NCI-H510A (cell line): ENCODE measurements around the gene MBD5.

Experiments
- DNase-seq: peaks from one replicate; lab custom pipeline; 2025; lab: John Stamatoyannopoulos, UW

The MBD5 gene

DNA sequence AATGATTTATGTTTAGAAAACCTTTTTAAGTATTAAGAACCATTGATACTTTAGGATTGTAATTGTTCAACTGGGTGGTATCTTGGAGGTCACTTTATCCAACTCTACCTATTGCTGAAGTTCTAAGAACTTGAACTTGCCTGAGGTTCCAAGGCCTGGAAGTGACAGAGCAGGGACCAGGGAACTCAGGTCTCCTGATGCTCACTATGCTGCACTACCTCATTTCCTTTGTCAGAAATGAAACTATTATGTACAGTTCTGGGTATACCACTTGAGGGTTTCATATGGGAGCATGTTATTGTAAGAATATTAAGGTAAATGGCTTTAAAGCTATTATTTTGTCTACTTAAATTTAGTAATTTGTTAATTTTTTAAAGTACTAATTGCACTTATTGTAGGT lies 3.0 kb downstream of the MBD5 start:
- no peak for DNase-seq

GRCh38 chr2:148026573-148026972 lies 5.7 kb downstream of the MBD5 start:
- no peak for DNase-seq

GRCh38 chr2:148027822-148028221 lies 6.9 kb downstream of the MBD5 start:
- DNase-seq = no peak

DNA sequence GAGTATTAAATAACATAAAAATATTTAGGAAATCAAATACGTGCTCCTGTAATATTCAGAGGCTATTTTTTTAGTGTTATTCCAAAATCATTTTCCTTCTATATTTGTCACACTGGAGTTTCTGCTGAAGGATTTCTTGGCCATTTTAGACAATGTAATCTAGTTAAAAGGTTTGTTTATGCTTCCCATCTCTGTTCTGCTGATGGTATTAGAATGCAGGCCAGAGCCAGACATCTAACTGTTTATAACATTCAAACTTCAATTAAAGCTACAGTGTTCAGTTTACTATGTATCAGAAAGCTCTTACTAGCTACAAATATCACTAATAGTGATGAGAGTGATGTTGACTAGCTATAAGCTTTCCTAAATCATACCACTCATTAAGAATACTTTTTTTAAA lies 7.9 kb downstream of the MBD5 start:
- DNase-seq = no peak

DNA sequence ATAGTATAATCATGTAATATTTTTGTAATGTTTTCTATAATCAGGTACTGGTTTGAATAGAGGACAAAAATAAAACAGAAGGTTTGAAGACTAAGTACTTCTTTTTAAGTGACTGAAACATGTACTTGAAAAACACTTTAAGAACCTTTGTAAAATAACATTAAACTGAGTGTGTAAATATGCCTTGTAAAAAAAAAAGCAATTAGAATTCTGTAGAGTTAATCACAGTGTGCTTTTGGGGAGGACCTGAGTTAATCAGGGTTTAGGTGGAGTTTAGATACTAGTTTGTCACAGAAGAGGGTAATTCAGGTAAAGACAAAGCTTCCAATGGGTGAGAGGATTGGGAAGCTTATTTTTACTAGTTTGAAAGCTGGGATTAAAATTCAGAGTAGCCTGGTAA lies 10.3 kb downstream of the MBD5 start:
- DNase-seq = no peak

- DNase-seq = no peak
These were observed 11.3 kb downstream of the MBD5 start for GRCh38 chr2:148032215-148032614.

GRCh38 chr2:148039783-148040182 lies 18.9 kb downstream of the MBD5 start:
- no peak for DNase-seq

- DNase-seq = no peak
These were observed 21.3 kb downstream of the MBD5 start for GRCh38 chr2:148042219-148042618.

GRCh38 chr2:148044322-148044721 lies 23.4 kb downstream of the MBD5 start:
- no peak for DNase-seq

DNA sequence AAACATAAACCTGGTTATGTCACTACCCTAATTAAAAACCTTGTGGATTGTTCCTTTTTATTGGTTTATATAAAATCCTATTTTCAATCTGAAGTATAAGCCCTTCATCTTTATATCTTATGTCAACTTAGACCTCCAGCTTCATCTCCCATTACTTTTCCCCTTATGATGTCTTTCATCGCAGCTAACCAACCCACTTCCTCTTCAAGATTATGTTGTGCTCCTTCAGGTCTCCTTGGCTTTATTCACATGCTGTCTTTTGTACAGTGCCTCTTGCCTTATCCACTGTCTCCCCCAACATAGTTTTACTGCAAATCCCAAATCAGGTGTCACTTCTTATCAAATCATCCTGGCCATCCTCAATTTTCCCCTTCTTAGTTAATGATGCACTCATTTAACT lies 25.9 kb downstream of the MBD5 start:
- DNase-seq = no peak

GRCh38 chr2:148048475-148049221 lies 27.8 kb downstream of the MBD5 start:
- DNase-seq = no peak

DNA sequence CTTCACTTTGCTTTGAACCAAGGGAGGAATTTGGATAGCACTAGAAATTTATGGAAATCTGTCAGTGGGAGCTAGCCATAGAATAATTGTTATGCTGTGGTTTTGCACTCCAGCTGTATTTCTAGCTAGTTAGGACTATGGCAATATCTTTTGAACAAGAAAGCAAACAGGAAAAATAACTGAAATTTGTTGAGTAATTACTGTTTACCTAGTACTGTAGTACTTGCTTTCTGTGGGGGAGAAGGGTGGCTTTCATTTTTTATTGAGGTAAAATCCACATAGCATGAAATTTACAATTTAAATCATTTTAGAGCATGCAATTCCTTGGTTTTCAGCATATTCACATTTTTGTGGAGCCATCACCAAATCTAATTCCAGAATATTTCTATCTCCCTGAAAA lies 28.4 kb downstream of the MBD5 start:
- DNase-seq = no peak

DNA sequence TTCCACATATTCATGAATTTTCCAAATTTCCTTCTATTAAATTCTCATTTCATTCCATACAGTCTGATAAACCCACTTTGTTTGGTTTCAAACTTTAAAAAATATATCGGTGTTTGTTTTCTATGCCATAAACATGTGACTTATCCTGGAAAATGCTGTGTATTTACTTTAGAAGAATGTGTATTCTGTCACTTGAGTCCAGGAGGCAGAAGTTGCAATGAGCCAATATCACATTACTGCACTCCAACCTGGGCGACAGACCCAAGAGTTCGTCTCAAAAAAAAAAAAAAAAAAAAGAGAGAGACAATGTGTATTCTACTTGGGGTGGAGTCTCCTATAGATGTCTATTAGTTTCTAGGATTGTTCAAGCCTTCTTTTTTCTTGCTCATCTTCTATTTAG lies 31.8 kb downstream of the MBD5 start:
- no peak for DNase-seq

GRCh38 chr2:148058641-148059040 lies 37.8 kb downstream of the MBD5 start:
- DNase-seq = no peak

- DNase-seq = no peak
These were observed 42.7 kb downstream of the MBD5 start for GRCh38 chr2:148063633-148064032.

- DNase-seq = no peak
These were observed 45.0 kb downstream of the MBD5 start for GRCh38 chr2:148065936-148066335.

- no peak for DNase-seq
These were observed 46.9 kb downstream of the MBD5 start for GRCh38 chr2:148067801-148068200.

DNA sequence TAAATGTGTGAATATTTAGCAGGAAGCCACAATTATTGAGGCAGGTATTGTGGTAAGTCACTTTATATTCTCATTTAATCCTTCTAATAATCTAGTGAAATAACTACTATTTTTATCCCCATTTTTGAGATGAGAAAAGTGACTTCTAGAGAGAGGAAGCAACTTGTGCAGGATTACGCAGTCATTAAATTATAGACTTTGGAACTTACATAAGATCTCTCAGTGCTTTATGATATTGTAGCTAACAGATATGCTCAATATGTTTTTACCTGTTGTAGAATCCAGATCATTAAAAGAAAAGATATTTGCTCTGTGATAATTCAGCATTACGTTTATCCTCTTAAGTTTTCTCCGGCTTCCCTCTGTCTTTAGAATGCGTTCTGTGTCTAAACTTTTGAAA lies 50.5 kb downstream of the MBD5 start:
- no peak for DNase-seq

GRCh38 chr2:148096012-148096411 lies 75.1 kb downstream of the MBD5 start:
- DNase-seq = no peak

DNA sequence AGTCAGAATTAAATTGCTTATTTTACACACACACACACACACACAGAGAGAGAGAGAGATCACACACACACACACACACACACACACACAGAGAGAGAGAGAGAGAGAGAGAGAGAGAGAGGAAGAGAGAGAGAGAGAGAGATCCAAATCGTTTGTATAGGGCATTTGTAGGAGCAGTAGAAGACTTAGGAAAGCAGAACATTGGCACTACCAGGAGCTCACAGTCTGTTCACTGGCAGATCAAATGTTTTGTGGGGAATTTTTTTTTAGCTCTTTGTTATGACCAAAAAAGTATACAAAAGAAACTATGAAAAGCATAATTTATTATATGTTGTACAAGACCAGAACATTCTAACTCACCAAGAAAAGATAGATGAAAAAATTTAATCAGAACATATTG lies 81.8 kb downstream of the MBD5 start:
- DNase-seq = no peak

GRCh38 chr2:148103946-148104345 lies 83.1 kb downstream of the MBD5 start:
- DNase-seq = no peak

- DNase-seq = no peak
These were observed 85.4 kb downstream of the MBD5 start for GRCh38 chr2:148106331-148106730.

DNA sequence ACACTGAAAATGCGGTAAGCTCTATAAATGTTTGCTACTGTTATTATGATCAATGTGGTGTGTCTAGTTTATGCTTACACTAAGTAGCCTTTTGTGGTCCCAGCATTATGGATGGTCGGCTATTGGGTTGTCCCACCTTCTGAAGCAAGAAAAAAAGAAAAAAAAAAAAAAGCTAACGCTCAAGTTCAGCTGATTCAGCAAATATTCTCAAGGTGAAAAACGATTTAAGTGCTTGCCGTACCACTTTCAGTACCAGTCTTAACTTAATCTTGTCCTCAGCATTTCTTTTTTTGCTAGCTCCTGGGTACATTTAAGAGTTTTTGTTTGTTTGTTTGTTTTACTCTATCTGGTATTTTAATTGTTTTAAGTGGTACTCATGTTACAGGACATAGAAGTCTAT lies 87.5 kb downstream of the MBD5 start:
- no peak for DNase-seq

GRCh38 chr2:148110184-148110583 lies 89.3 kb downstream of the MBD5 start:
- DNase-seq = no peak

DNA sequence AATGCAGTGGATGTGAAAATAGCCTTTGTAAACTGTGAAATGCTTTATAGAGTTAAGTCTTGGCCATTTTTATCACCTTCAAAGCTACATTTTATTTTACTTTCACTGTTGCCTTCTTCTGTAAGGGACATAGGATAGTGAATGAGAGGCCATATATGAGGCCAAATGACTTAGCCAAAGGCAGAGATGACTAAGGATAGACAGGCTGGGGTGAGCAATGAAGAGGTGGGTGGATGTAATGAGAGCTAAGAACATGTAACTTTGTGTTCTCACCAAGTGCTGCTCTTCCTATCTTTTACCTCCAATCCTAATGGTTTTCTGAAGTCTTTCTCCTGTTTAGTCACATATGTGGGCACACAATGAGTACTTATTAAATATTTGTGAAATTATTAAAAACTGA lies 101.9 kb downstream of the MBD5 start:
- no peak for DNase-seq
